GM21526 (cell line): Measurements from ENCODE around the gene FAT3.

Source experiments
- ATAC-seq: cut with Tn5 transposase; IDR thresholded peaks from one replicate; pipeline ENCODE4 v1.9.1; 2021; ENCODE audit warnings: moderate library complexity; ENCODE audit not compliant: unreplicated experiment, low FRiP score

Gene FAT3

GRCh38 chr11:92224407-92225124, at the start of gene FAT3:
Gene FAT3 (plus strand): TSS chr11:92224818. CDS start chr11:92352113, 127,295 bp downstream.
- ATAC-seq = no peak

DNA sequence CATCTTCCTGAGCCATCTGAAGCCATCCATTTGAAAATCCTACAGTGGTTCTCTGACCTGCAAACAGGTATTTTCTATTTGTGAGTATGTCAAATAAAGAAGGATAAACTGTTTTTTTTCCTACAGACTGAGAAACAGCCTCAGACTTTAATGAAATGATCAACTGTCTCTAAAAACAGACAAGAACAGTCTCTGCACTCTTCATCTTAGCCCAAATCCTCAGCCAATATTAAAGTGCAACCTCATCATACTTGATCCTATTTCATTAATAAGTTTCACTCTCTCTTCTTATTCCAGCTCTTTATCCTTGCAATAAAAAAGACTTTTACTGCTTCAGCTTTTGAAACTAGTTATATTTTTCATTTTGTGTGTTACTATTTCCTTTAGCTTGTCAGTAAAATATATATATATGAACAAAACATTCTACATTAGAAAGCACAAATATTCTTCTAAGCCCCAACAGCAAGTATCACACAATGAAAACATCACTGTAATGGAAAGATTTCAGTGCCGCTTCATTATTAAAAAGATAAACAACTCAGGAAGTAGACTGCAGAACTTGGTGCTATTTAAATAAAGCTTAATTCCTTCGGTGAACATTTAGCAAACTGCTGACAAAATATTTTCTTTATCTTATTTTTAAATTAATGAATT, 45.5 kb upstream of the FAT3 start:
- ATAC-seq = no peak

GRCh38 chr11:92180226-92180625, 44.4 kb upstream of the FAT3 start:
- ATAC-seq = no peak

DNA sequence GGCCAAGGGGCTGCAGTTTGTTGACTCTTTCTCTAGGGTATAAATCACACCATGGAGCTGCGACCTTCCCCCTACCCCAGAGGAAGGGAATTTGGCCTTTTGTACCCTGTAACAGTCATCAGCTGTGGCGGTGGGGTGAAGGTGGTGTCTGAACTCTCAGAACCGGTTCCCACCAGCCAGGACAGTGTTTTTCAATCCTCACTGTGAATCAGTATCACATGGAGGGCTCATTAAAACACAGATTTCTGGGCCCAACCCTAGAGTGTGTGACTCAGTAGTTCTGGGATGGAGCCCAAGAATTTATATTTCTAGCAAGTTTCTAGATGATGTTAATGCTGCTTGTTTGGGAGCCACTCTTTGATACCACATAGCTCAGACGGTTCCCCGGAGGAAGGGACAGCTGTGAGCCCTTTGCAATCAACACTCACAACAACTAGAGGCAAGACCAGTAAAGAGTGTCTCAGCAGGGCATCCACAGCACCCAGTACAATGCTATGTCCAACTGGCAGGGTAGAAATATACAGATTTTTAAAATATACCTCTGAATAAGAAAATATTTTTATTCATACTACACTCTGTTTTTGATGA, 43.9 kb upstream of the FAT3 start:
- ATAC-seq = no peak

DNA sequence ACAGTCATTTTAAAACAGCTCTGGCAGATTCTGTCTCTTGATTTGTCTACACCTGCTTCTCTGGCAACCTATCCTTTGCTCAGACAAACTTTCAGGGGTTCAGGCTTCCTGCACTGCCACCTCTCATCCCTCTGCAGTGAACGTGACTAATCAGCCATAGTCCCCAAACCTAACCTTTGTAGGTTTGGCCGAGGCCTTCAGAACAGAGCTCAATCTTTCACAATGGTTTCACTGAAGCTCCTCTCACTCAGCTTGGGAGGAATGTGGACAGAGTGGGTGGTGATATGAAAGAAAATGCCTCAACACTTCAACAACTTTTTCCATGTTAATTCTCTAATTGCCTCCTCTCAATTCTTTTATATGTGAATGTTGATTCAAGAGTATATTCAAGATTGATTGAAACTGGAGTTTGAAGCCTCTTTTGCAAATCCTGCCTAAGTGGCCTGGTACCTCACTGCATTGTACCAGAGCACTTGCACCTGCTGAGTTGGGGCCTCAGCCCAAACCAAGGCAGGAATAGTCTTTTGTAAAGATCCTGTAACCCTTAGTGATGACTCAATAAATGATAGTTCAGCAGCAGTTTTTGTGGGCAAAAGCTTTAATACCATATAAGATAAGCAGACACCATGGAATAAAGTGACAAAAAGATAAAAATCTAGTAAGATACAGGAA, 33.9 kb upstream of the FAT3 start:
- ATAC-seq = no peak

GRCh38 chr11:92192141-92192540, 32.5 kb upstream of the FAT3 start:
- ATAC-seq = no peak

GRCh38 chr11:92198268-92198667, 26.4 kb upstream of the FAT3 start:
- no peak for ATAC-seq

DNA sequence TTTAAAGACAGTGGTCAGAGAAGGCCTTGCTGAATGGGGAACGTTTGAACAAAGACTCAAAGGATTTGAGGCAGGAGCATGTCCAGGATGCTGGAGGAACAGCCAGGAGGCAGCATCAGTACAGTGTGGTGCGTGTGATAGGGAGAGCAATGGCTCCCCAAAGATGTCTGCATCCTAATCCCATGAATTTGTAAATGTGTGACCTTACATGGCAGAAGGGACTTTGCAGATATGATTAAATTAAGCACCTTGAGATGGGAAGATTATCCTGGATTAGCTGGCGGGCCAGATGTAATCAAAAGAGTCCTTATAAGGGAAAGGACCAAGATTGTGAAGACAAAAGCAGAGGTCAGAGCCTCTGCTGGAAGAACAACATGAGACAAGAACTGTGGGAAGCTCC, 24.6 kb upstream of the FAT3 start:
- no peak for ATAC-seq

DNA sequence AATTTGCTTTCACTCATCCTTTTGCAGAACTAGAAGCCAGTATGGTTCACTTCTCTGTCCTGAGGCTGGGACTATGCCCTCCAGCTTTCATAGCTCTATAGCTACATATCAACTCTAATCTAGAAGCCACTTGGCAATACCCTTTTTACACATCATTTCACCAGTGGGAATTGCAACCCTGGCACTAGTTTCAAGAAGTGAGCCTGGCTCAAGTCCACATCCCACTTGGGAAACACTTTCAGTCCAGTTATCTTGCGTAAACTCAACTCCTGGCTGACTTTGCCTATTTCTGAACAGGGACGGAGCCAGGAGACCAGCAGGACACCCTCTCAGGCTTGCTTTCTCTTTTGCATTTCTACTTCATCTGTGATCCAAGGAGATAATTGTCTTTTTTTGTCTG, 19.9 kb upstream of the FAT3 start:
- ATAC-seq = no peak

GRCh38 chr11:92206441-92206840, 18.2 kb upstream of the FAT3 start:
- no peak for ATAC-seq

DNA sequence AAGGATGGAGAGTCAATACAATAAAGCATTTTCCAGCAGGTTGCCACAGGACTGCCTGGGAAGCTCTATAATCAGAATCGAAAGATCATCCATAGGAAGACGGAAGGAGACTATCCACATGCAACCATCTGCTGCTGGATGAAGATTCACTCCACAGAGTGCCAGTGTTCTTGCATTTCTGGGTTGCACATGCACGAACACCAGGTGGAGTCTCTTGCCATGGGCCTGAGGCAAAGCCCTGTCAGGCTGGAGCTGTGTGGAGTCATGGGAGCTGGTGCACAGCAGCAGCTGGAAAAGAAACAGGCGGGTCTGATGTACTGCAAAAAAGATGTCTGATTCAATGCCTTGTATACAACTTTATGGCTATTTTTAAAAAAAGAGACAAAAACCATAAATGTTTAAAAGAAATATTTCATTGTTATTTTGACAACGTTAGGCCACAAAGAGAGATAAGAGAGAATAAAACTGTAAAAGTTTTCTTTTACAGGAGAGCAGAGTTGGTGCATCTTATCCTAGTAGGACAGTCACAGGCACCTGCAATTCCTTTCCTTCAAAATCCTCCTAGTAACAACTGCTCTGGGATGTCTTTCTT, 12.9 kb upstream of the FAT3 start:
- ATAC-seq = no peak

DNA sequence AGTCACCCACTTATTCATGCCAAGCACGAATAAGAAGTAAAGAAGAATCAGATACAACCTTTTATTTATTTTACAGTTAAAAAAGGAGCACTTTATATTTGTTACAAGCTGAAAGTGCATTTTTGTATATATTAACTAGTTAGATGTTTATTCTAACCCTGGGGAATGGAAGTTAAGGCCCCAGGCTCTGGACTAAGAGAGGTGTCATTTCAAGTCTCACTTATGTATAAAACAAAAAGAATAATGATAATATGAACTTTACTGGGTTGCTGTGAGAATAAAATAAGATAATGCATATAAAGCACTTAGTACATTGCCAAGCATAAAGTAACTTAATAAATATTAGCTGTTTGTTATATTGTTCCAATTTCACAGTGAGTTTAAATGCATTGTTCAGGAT, 12.1 kb upstream of the FAT3 start:
- ATAC-seq = no peak

- no peak for ATAC-seq
Observed at GRCh38 chr11:92216789-92217188, 7.8 kb upstream of the FAT3 start.

DNA sequence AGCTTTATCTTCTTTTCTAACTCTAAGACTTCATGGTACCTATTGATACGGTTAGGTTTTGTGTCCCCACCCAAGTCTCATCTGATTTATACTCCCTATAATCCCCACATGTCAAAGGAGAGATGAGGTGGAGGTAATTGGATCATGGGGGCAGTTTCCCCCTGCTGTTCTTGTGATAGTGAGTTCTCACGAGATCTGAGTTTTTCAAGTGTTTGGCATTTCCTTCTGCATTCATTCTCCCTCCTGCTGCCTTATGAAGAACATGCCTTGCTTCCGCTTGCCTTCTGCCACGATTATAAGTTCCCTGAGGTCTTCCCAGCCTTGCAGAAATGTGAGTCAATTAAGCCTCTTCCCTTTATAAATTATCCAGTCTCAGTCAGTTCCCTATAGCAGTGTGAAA, 5.1 kb upstream of the FAT3 start:
- no peak for ATAC-seq

- ATAC-seq = no peak
Observed at GRCh38 chr11:92222701-92223100, 1.9 kb upstream of the FAT3 start.

- ATAC-seq = no peak
Observed at GRCh38 chr11:92224054-92224406, 588 bp upstream of the FAT3 start.

DNA sequence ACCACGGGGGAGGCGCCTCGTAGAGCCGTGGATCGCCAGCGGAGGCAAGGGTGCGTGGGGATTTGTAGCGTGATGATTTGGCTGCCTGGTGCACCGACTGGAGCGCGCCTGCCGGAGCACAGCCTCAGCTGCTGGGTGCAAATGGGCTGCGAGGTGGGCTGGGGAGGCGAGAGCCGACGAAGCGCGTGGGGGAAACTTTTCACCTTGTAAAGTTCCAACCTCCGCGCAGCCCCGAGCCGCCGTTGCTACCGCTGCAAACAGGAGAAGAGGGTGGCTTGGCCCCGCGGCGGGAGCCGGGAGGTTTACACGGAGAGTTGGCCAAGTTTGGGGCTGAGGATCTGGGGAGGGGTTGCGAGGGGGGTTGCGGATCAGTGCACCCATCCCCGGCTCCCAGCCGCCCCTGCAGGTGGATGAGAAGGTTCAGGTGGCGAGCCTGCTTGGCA, 528 bp downstream of the FAT3 start:
- ATAC-seq = no peak

- ATAC-seq = no peak
Observed at GRCh38 chr11:92225568-92226330, 1.1 kb downstream of the FAT3 start.

DNA sequence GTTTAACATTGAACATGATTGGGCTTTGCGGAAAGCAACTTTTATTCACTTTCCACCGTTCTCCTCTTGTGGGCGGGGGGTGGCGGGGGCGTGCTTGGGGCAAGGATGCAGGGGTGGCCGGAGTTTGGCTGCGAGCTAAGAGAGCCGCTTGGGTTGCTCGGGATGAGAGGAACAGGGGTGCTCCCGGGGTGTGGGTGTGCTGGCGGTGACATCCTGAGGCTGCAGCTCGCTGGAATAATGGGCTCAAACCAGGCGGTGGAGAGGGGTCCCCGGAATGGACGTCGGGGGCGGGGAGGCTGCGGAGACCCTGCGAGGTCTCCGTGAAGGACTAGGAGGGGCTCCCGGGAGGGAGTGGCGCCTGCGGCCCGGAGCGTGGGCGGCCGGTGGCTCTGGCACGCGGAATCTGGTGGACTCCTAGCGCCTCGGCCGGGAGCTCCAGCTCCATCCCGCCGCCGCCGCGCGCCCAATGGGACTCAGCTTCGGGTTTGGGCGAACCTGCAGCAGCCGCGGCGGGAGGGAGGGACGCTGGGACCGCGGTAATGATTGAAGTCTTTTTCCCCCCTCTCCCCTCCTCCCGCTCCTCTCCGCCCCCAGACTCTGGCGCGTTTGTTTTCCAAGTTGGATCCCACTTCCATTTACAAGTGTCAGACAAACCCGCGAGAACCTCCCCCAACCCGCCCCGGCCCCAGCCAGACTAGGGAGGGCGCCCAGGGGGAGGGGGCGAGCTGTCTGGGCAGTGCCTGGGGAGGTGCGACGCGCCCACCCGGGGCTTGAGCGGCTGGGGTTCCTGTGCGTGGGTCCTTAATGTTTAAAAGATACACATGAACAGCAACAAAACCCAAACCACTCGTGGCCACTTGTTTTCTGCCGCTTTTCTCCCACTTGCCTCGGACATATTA, 2.0 kb downstream of the FAT3 start:
- ATAC-seq = no peak
